Mucosa of rectum (tissue), 2 donors: ENCODE data around the gene COG7.

Experiments
- H3K27ac ChIP-seq, 2 donors: one replicate each; pipeline ENCODE4 v1.7.0; 2013; ENCODE audit warnings: inconsistent platforms in 2 of 2, low read depth in 2 of 2, low read length in 2 of 2
- H3K27me3 ChIP-seq, 2 donors: one replicate each; pipeline ENCODE4 v1.7.0; 2013; ENCODE audit warnings: low read length in 2 of 2; ENCODE audit not compliant: control insufficient read depth in 2 of 2, insufficient read depth in 2 of 2
- H3K36me3 ChIP-seq, 2 donors: one replicate each; pipeline ENCODE4 v1.7.0; 2013; ENCODE audit warnings: low read length in 2 of 2; ENCODE audit not compliant: control insufficient read depth in 2 of 2, insufficient read depth in 2 of 2
- H3K4me1 ChIP-seq, 2 donors: one replicate each; pipeline ENCODE4 v1.7.0; 2013; ENCODE audit warnings: low read length in 2 of 2, mild to moderate bottlenecking in 1 of 2; ENCODE audit not compliant: control insufficient read depth in 2 of 2, insufficient read depth in 2 of 2
- H3K4me3 ChIP-seq, 2 donors: one replicate each; pipeline ENCODE4 v1.7.0; 2013; ENCODE audit warnings: low read length in 2 of 2
- H3K9ac ChIP-seq, 2 donors: one replicate each; pipeline ENCODE4 v1.7.0; 2013; ENCODE audit warnings: low read length in 2 of 2, low read depth in 1 of 2, mild to moderate bottlenecking in 1 of 2
- H3K9me3 ChIP-seq, 2 donors: one replicate each; pipeline ENCODE4 v1.7.0; 2013; ENCODE audit warnings: low read length in 2 of 2; ENCODE audit not compliant: control insufficient read depth in 2 of 2
- donor health status: healthy.
- donor health status: Normal muscosa, but diverticular disease.

Gene COG7

GRCh38 chr16:23380501-23380951 lies 72.5 kb downstream of the COG7 start:
- Histone ChIP-seq H3K27me3 (no peaks in the 10 kb centered on the region), H3K36me3 (peaks cover 0 to 6% of the 10 kb centered on the region in 2 donors), H3K4me1 (no peaks in the 10 kb centered on the region), H3K27ac (no peak overlapping the region), H3K9ac (no peak overlapping the region), H3K9me3 (no peaks in the 10 kb centered on the region), H3K4me3 (no peak overlapping the region)

GRCh38 chr16:23379707-23380106 lies 73.3 kb downstream of the COG7 start:
- Histone ChIP-seq H3K27ac (no peak overlapping the region), H3K9me3 (no peaks in the 10 kb centered on the region), H3K4me3 (no peak overlapping the region), H3K27me3 (no peaks in the 10 kb centered on the region), H3K9ac (no peak overlapping the region), H3K36me3 (peaks cover 0 to 9% of the 10 kb centered on the region in 2 donors), H3K4me1 (no peaks in the 10 kb centered on the region)

- Histone ChIP-seq H3K9me3 (no peaks in the 10 kb centered on the region), H3K4me1 (no peaks in the 10 kb centered on the region), H3K27me3 (no peaks in the 10 kb centered on the region), H3K36me3 (peaks cover 0 to 9% of the 10 kb centered on the region in 2 donors), H3K4me3 (no peak overlapping the region), H3K9ac (no peak overlapping the region), H3K27ac (no peak overlapping the region)
Observed at GRCh38 chr16:23378921-23379320, 74.1 kb downstream of the COG7 start.

- Histone ChIP-seq H3K4me3 (no peak overlapping the region), H3K27me3 (no peaks in the 10 kb centered on the region), H3K36me3 (peaks cover 0 to 9% of the 10 kb centered on the region in 2 donors)
Observed at GRCh38 chr16:23378256-23378655, 74.7 kb downstream of the COG7 start.

GRCh38 chr16:23377071-23377931 lies 75.7 kb downstream of the COG7 start:
- Histone ChIP-seq H3K27ac (no peak overlapping the region), H3K9ac (no peak overlapping the region), H3K36me3 (peaks cover 0 to 9% of the 10 kb centered on the region in 2 donors), H3K9me3 (no peaks in the 10 kb centered on the region), H3K4me3 (no peak overlapping the region), H3K4me1 (no peaks in the 10 kb centered on the region), H3K27me3 (no peaks in the 10 kb centered on the region)

More at GRCh38 chr16:23378256-23378655, 74.7 kb downstream of the COG7 start:
- Histone ChIP-seq H3K4me1 (no peaks in the 10 kb centered on the region), H3K27ac (no peak overlapping the region), H3K9ac (no peak overlapping the region), H3K9me3 (no peaks in the 10 kb centered on the region)

- no peaks in the 10 kb centered on the region for H3K4me1 ChIP-seq
- H3K4me3 ChIP-seq, result no peak overlapping the region
- peaks cover 0 to 11% of the 10 kb centered on the region in 2 donors for H3K36me3 ChIP-seq
- no peak overlapping the region for H3K27ac ChIP-seq
- H3K27me3 ChIP-seq, result no peaks in the 10 kb centered on the region
- no peak overlapping the region for H3K9ac ChIP-seq
- H3K9me3 ChIP-seq, result no peaks in the 10 kb centered on the region
Observed at GRCh38 chr16:23375643-23376042, 77.3 kb downstream of the COG7 start.

GRCh38 chr16:23374721-23375510 lies 78.1 kb downstream of the COG7 start:
- no peak overlapping the region for H3K27ac ChIP-seq
- H3K36me3 ChIP-seq, result peaks cover 0 to 12% of the 10 kb centered on the region in 2 donors
- no peaks in the 10 kb centered on the region for H3K27me3 ChIP-seq
- no peaks in the 10 kb centered on the region for H3K9me3 ChIP-seq
- H3K9ac ChIP-seq, result no peak overlapping the region
- H3K4me3 ChIP-seq, result no peak overlapping the region
- H3K4me1 ChIP-seq, result no peaks in the 10 kb centered on the region

- H3K27ac ChIP-seq, result no peak overlapping the region
- H3K4me3 ChIP-seq, result no peak overlapping the region
- peaks cover 0 to 12% of the 10 kb centered on the region in 2 donors for H3K36me3 ChIP-seq
- H3K9me3 ChIP-seq, result no peaks in the 10 kb centered on the region
- H3K27me3 ChIP-seq, result no peaks in the 10 kb centered on the region
- no peak overlapping the region for H3K9ac ChIP-seq
- H3K4me1 ChIP-seq, result no peaks in the 10 kb centered on the region
Observed at GRCh38 chr16:23373436-23374219, 79.4 kb downstream of the COG7 start.

GRCh38 chr16:23371368-23371767 lies 81.6 kb downstream of the COG7 start:
- Histone ChIP-seq H3K36me3 (peaks cover 0 to 17% of the 10 kb centered on the region in 2 donors), H3K27ac (no peak overlapping the region), H3K9ac (no peak overlapping the region), H3K27me3 (no peaks in the 10 kb centered on the region), H3K9me3 (no peaks in the 10 kb centered on the region), H3K4me3 (no peak overlapping the region), H3K4me1 (no peaks in the 10 kb centered on the region)
